Nephron (organoid): ENCODE measurements around the gene ATF7.
A peak's percentile ranks its signal among the peaks of the same experiment; 100 is the strongest.

ENCODE experiments used
- H3K27ac Mint-ChIP-seq, 3 experiments: 2 replicates each; pipeline ENCODE4 v1.8.0; 2020; ENCODE audit warnings: mixed read lengths in 3 of 3, mild to moderate bottlenecking in 2 of 3, moderate library complexity in 1 of 3
- H3K27me3 Mint-ChIP-seq: 2 replicates; pipeline ENCODE4 v1.8.0; 2021; ENCODE audit warnings: low read depth, mild to moderate bottlenecking, moderate library complexity, mixed read lengths
- H3K36me3 Mint-ChIP-seq: 2 replicates; pipeline ENCODE4 v1.8.0; 2020; ENCODE audit warnings: low read depth, mixed read lengths
- H3K4me1 Mint-ChIP-seq: 2 replicates; pipeline ENCODE4 v1.8.0; 2020; ENCODE audit warnings: mixed read lengths
- H3K4me3 Mint-ChIP-seq, 3 experiments: 2 replicates each; pipeline ENCODE4 v1.8.0; 2020; ENCODE audit warnings: mild to moderate bottlenecking in 3 of 3, mixed read lengths in 3 of 3, moderate library complexity in 2 of 3
- H3K9me3 Mint-ChIP-seq: 2 replicates; pipeline ENCODE4 v1.8.0; 2020; ENCODE audit warnings: mixed read lengths
- CTCF ChIP-seq, 3 experiments: fragments of 200-600 bp; sonication (generic); IDR thresholded peaks; one replicate each; pipeline ENCODE4 v1.5.0; 2021; ENCODE audit warnings: antibody characterized with exemption in 3 of 3; ENCODE audit not compliant: unreplicated experiment in 3 of 3

The ATF7 gene

GRCh38 chr12:53502331-53502730, 123.9 kb downstream of the ATF7 start:
- peaks cover 4% of the 10 kb centered on the region for H3K27me3 Mint-ChIP-seq
- peaks cover 9% of the 10 kb centered on the region for H3K36me3 Mint-ChIP-seq
- peak overlapping the region; percentile 86 to 89 (median 89) for H3K4me3 Mint-ChIP-seq
- no peak for TF ChIP-seq CTCF (IDR thresholded peaks at IDR 0.05; ENCODE audit: unreplicated experiment in 3 of 3)
- peak overlapping the region; percentile 94 to 99 (median 96) for H3K27ac Mint-ChIP-seq
- peaks cover 52% of the 10 kb centered on the region for H3K4me1 Mint-ChIP-seq
- H3K9me3 Mint-ChIP-seq: no peaks in the 10 kb centered on the region

- Mint-ChIP-seq H3K27me3 (peaks cover 4% of the 10 kb centered on the region), H3K36me3 (peaks cover 9% of the 10 kb centered on the region), H3K4me3 (peak overlapping the region; percentile 86 to 89 (median 89)), H3K9me3 (no peaks in the 10 kb centered on the region), H3K27ac (peak overlapping the region; percentile 94 to 99 (median 96)), H3K4me1 (peaks cover 58% of the 10 kb centered on the region)
- TF ChIP-seq CTCF (IDR thresholded peaks at IDR 0.05; ENCODE audit: unreplicated experiment in 3 of 3): no peak
These were observed 124.5 kb downstream of the ATF7 start for GRCh38 chr12:53501615-53502181.

GRCh38 chr12:53500776-53501614, 125.2 kb downstream of the ATF7 start, which contains the start of gene TARBP2:
Gene TARBP2, plus strand, starts transcription at chr12:53501283. Its CDS starts 126 bp downstream, at chr12:53501409.
- peak within 1 kb of the TSS; percentile 86 to 89 (median 89) for H3K4me3 Mint-ChIP-seq
- TF ChIP-seq CTCF (IDR thresholded peaks at IDR 0.05; ENCODE audit: unreplicated experiment in 3 of 3): no peak
- peaks cover 65% of the 10 kb centered on the region for H3K4me1 Mint-ChIP-seq
- peak within 1 kb of the TSS; percentile 94 to 99 (median 96) for H3K27ac Mint-ChIP-seq
- peaks cover 7% of the 10 kb centered on the region for H3K36me3 Mint-ChIP-seq
- no peaks in the 10 kb centered on the region for H3K9me3 Mint-ChIP-seq
- peaks cover 4% of the 10 kb centered on the region for H3K27me3 Mint-ChIP-seq

- no peaks in the 10 kb centered on the region for H3K9me3 Mint-ChIP-seq
- peaks cover 4% of the 10 kb centered on the region for H3K27me3 Mint-ChIP-seq
- H3K36me3 Mint-ChIP-seq: peaks cover under 1% of the 10 kb centered on the region
- TF ChIP-seq CTCF (IDR thresholded peaks at IDR 0.05; ENCODE audit: unreplicated experiment in 3 of 3): no peak
- H3K4me3 Mint-ChIP-seq: peak overlapping the region; percentile 86 to 89 (median 89)
- H3K4me1 Mint-ChIP-seq: peaks cover 65% of the 10 kb centered on the region
- H3K27ac Mint-ChIP-seq: peak overlapping the region; percentile 94 to 99 (median 96)
These were observed 125.9 kb downstream of the ATF7 start for GRCh38 chr12:53500142-53500775.

GRCh38 chr12:53499266-53500141, 126.7 kb downstream of the ATF7 start, which contains the start of gene MAP3K12:
Gene MAP3K12, minus strand, starts transcription at chr12:53499458. Its CDS starts 12,067 bp downstream, at chr12:53487391.
- no peaks in the 10 kb centered on the region for H3K36me3 Mint-ChIP-seq
- H3K27me3 Mint-ChIP-seq: peaks cover 4% of the 10 kb centered on the region
- peaks cover 64% of the 10 kb centered on the region for H3K4me1 Mint-ChIP-seq
- TF ChIP-seq CTCF (IDR thresholded peaks at IDR 0.05; ENCODE audit: unreplicated experiment in 3 of 3): no peak
- H3K4me3 Mint-ChIP-seq: peak within 1 kb of the TSS; percentile 96
- no peaks in the 10 kb centered on the region for H3K9me3 Mint-ChIP-seq
- H3K27ac Mint-ChIP-seq: peak within 1 kb of the TSS; percentile 96 to 99 (median 97)
